ENCODE data around the gene TLNRD1.

Gene TLNRD1

DNA sequence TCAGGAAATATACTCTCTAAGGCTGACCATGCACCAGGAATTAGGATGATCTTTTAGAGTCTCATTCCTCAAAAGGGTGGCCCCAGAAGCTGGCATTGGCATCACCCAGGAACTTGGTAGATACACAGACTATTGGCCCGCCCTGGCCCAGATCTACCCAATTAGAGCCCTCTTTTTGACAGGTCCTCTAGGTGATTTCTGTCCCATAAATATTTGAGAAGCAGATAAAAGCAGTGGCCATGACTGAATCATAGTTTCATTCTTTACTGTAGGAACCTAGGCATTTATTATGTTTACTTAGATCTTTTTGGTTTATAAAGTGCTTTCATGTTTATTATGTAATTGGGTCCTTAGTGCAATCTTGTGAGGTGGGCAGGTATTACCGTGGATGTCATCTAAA lies 7.6 kb downstream of the TLNRD1 start:
- no peak for DNase-seq (ENCODE audit: low read depth)
- TF ChIP-seq, protein P1, sequence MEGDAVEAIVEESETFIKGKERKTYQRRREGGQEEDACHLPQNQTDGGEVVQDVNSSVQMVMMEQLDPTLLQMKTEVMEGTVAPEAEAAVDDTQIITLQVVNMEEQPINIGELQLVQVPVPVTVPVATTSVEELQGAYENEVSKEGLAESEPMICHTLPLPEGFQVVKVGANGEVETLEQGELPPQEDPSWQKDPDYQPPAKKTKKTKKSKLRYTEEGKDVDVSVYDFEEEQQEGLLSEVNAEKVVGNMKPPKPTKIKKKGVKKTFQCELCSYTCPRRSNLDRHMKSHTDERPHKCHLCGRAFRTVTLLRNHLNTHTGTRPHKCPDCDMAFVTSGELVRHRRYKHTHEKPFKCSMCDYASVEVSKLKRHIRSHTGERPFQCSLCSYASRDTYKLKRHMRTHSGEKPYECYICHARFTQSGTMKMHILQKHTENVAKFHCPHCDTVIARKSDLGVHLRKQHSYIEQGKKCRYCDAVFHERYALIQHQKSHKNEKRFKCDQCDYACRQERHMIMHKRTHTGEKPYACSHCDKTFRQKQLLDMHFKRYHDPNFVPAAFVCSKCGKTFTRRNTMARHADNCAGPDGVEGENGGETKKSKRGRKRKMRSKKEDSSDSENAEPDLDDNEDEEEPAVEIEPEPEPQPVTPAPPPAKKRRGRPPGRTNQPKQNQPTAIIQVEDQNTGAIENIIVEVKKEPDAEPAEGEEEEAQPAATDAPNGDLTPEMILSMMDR (IDR thresholded peaks at IDR 0.05; ENCODE audit: low read depth, low read length, missing control alignments): no peak
- no peak overlapping the region for H3K4me3 ChIP-seq (ENCODE audit: low read depth, low read length)

GRCh38 chr15:81010086-81010485 lies 9.4 kb downstream of the TLNRD1 start:
- H3K4me3 ChIP-seq (ENCODE audit: low read depth, low read length): no peak overlapping the region
- DNase-seq (ENCODE audit: low read depth): no peak
- TF ChIP-seq, protein P1 (IDR thresholded peaks at IDR 0.05; ENCODE audit: low read depth, low read length, missing control alignments): no peak

- H3K4me3 ChIP-seq (ENCODE audit: low read depth, low read length): no peak overlapping the region
- TF ChIP-seq, protein P1 (IDR thresholded peaks at IDR 0.05; ENCODE audit: low read depth, low read length, missing control alignments): no peak
- no peak for DNase-seq (ENCODE audit: low read depth)
Measured at GRCh38 chr15:81011593-81011992, 10.9 kb downstream of the TLNRD1 start.

DNA sequence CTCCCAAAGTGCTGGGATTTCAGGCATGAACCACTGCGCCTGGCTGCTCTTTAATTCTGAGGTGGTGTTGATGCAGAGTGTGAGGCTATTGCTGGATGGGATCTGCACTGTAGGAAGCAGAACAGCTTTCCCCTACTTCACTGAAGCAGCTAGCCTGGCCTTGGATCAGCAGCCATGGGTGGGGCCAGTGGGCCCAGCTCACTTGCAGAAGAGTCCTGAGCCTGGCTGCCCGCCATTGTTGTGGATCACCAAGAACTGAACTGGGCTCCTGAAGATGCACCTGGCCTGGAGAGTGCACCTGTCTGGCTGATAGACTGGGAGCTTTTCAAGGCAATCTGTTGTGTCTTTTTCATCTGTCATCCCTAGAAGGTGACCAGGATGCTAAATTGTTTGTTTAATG lies 11.9 kb downstream of the TLNRD1 start:
- DNase-seq (ENCODE audit: low read depth): no peak
- H3K4me3 ChIP-seq (ENCODE audit: low read depth, low read length): no peak overlapping the region
- TF ChIP-seq, protein P1 (IDR thresholded peaks at IDR 0.05; ENCODE audit: low read depth, low read length, missing control alignments): no peak

DNA sequence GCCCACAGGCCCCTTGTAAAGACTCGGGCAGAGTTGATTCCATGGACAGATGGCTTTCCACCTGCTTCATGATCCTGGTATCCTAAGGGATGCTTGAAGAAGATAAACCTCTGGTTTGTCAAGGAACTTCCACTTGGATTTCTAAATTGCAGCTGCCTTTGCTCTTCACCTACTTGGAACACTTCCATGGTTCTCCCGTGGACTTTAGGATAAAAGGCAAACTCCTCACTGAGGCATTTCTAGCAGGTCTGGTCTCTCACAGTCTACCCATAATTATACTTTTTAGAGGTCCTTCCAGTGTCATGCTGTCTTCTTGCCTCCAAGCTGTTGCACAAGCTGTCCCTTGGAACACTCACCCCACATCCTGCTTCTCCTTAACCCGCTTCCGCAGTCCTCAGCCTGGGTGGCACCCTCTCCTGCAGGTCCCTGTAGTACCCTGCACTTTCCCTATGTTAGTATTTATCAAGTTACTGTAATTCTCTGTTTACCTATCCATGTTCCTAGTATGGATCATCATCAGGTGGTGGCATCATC lies 12.7 kb downstream of the TLNRD1 start:
- DNase-seq (ENCODE audit: low read depth): no peak
- no peak overlapping the region for H3K4me3 ChIP-seq (ENCODE audit: low read depth, low read length)
- TF ChIP-seq, protein P1 (IDR thresholded peaks at IDR 0.05; ENCODE audit: low read depth, low read length, missing control alignments): no peak

- DNase-seq (ENCODE audit: low read depth): no peak
- TF ChIP-seq, protein P1 (IDR thresholded peaks at IDR 0.05; ENCODE audit: low read depth, low read length, missing control alignments): no peak
- H3K4me3 ChIP-seq (ENCODE audit: low read depth, low read length): no peak overlapping the region
Measured at GRCh38 chr15:81014446-81015093, 13.8 kb downstream of the TLNRD1 start.
